Measurements from ENCODE around the gene DDX59. TPM values are rescaled to one million over a fixed set of nuclear protein-coding genes. Genes with fewer than 3 reads are reported as not detected.

The DDX59 gene
- total RNA-seq, 1 donor from 2014 or later = 18.3 TPM

- DNase-seq (ENCODE audit: low read depth) = no peak
Measured at GRCh38 chr1:200671235-200671786, 1.6 kb upstream of the DDX59 start.

- DNase-seq (ENCODE audit: low read depth) = peak; percentile 72
Measured at GRCh38 chr1:200670242-200671118, 773 bp upstream of the DDX59 start.

DNA sequence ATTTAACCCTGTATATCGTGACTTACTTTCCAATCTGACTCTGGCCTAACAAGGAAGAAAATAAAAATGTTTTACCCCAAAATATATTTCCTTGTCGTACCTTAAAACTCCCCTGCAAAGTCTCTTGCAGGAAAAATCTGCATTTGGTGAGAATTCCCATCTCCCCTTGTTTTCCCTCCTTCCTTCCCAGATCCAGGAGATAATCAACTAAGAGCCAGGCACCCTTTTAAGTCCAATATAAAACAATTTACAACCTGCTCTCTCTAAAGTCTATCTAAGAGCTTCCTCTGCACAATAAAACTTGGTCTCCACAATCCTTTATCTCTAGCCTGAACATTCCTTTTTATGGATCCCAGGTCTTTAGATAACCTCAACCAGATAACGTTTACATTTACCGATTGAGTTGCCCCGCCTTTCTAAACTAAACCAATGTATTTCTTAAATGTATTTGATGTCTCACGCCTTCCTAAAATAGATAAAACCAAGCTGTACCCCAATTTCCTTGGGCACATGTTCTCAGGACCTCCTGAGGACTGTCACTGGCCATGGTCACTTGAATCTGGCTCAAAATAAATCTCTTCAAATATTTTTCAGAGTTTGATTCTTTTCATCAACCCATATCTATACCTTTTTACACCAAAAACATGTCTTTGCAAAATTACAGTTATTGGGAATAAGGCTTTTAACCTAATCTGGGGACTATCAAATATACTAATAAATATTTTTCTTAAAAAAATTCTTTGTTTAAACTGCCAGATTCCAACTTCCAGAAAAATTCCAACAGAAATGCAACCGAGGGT, 993 bp downstream of the DDX59 start:
- DNase-seq (ENCODE audit: low read depth) = no peak

DNA sequence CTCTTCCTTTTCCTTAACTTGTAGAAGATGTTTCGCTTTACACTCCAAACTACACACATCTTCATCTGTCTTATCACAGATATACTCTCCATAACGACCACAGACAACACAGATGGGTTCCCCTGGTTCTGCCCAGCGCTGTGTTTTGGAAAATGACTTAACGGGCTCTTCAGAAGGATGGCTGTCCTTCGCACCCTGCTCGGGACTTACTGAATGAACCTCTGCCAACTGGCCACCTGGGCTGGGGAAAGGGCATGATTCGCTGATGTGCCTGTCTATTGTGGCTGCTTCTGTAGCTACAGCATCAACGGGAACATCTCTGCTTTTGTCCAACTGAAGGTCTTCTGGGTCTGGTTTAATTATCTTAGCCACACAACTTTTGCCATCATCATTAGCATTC, 3.4 kb downstream of the DDX59 start:
- DNase-seq (ENCODE audit: low read depth) = no peak

- DNase-seq (ENCODE audit: low read depth) = peak; percentile 61
Measured at GRCh38 chr1:200665861-200666260, 3.8 kb downstream of the DDX59 start.

DNA sequence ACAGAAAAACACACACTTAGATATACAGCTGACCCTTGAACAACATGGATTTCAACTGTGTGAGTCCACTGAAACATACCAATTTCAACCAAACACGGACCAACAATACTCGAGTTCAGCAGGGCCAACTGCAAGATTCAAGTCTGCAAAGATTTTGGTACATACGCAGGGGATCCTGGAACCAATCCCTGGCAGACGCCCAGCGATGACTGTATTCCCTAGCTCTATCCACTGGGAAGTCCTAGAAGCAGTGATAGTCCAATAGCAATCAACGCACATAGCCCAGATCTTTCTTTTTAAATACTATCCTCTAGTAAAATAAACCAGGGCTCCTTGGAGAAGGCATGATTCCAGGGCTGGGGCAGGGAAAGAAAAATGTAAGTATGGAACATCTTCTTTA, 9.0 kb downstream of the DDX59 start:
- no peak for DNase-seq (ENCODE audit: low read depth)

- no peak for DNase-seq (ENCODE audit: low read depth)
Measured at GRCh38 chr1:200659269-200659668, 10.4 kb downstream of the DDX59 start.

DNA sequence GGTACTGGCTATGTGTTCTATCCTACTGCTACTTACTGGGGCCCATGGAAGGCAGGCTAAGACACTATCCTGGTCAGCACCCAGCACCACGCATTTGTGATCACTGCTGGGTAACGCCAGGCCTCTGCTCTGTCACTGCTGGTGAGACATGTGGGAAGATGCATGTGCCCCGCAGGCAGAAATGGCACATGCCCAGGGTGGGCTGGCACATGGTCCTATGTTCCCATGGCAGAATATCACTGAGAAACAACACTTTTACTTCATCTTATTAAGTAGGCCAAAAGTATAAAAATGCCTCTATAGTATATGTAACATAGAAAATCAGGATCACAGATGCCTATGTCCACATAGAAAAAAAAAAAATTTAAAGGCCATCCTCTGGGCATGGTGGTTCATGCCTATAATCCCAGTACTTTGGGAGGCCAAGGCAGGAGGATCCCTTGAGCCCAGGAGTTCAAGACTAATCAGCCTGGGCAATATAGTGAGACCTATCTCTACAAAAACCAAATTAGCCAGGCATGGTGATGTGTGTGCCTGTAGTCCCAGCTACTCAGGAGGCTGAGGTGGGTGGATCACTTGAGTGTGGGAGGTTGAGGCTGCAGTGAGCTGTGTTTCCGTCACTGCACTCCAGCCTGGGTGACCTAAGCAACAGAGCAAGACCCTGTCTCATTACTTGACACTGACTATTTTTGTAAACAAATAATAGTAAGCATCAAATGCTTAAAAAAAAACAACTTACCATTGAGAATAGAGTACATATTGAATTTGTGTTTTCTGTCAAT, 11.5 kb downstream of the DDX59 start:
- DNase-seq (ENCODE audit: low read depth) = no peak

GRCh38 chr1:200654660-200655059, 15.0 kb downstream of the DDX59 start:
- no peak for DNase-seq (ENCODE audit: low read depth)

DNA sequence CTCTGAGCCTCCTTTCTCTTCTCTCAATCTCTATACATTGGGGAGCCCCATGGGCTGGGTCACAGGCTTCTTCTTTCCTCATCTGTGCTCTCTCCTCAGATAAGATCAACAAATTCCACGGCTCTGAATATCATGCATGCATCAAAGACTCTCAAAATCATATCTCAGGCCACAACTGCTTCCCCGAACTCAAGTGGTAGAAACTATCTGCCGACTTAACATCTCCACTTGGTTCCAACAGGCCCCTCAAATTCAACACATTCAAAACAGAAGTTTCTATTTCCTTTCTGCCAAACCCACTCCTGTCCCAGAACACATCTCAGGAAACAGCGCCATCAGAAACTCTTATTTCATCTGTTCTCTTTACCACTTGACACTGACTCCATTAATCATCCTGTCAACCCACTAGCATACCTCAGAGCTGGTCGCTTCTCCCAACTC, 16.7 kb downstream of the DDX59 start:
- DNase-seq (ENCODE audit: low read depth) = no peak

- no peak for DNase-seq (ENCODE audit: low read depth)
Measured at GRCh38 chr1:200652378-200652777, 17.3 kb downstream of the DDX59 start.

DNA sequence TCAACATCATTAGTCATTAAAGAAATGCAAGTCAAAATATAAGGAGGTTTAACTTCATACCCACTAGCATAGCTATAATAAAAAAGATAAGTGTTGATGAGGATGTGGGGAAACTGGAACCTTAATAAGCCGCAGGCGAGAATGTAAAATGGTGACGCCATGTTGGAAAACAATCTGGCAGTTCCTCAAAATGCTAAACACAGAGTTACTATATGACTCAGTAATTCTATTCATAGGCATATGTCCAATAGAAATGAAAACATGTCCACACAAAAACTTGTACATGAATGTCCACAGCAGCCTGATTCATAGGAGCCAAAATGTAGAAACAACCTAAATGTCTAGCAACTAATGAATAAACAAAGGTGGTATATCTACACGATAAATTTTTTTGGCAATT, 23.2 kb downstream of the DDX59 start:
- no peak for DNase-seq (ENCODE audit: low read depth)

- no peak for DNase-seq (ENCODE audit: low read depth)
Measured at GRCh38 chr1:200644021-200644420, 25.7 kb downstream of the DDX59 start.

DNA sequence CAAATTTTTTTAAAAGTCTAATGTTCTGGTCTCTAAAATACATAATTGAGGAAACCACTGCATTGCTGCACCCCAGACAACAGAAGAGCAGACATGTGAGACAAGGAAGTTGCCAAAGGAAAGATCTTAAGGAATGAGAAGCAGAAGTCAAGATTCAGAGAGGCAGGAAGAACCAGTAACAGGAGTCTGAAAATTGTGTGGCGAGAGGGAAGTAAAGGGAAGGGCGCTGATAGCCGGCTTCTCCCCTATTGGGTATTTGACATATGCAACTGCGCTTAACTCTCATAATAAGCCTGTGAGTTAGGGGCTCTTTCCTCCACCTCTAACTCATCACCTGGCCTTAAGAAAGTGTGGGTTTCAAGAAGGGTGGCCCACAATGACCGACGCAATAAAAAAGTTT, 27.2 kb downstream of the DDX59 start:
- no peak for DNase-seq (ENCODE audit: low read depth)

DNA sequence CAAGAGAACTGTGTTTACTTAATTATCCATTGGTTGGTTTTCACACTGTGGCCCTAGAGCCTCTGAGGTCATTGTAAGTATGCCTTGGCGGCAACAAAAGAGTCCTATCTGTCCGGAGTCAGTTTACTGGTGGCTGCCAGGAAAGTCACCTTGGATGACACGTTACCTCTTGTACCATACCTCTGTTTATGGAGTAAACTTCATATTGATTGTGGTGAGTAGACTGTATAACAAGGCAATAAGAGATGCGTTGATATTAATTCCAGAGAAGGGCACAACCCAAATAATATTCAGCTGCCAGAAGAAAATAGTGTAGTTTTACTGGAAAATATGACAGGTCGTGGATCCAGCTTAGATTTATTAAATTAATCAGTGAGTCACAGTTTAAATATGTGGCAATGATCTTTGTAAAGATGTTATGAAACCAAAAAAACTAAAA, 28.7 kb downstream of the DDX59 start:
- DNase-seq (ENCODE audit: low read depth) = no peak

GRCh38 chr1:200640373-200640962, 29.2 kb downstream of the DDX59 start:
- DNase-seq (ENCODE audit: low read depth) = no peak

DNA sequence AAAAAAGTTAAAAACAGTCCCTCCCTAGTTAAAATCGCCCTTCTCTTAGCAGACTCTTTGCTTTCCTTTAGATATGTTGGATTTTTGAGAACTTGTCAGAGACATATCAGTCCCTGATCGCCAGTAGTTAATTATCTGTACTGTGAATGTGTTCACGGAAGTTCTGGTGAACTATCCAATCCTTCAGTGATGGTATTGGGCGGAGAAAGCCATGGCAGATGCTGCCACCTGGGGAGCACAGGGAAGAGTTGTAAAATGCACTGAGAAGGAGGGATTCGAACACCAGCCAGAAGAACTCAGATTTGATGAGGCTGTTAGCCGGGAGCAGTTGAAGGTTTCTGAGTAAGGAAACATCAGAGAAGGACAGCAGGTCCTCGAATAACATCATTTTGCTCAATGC, 31.6 kb downstream of the DDX59 start:
- DNase-seq (ENCODE audit: low read depth) = no peak

DNA sequence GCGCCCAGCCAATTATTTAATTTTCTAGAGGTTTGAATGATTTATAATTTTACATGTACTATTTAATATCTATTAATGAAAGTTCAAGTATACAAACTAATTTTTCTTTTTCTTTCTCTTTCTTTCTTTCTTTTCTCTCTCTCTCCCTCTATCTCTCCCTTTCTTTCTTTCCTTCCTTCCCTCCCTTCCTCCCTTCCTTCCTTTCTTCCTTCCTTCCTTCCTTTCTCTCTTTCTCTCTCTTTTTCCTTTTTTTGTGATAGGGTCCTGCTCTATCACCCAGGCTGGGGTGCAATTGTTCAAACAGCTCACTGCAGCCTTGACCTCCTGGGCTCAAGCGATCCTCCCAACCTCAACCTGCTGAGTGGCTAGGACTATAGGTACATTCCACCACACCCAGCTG, 33.0 kb downstream of the DDX59 start:
- DNase-seq (ENCODE audit: low read depth) = no peak

DNA sequence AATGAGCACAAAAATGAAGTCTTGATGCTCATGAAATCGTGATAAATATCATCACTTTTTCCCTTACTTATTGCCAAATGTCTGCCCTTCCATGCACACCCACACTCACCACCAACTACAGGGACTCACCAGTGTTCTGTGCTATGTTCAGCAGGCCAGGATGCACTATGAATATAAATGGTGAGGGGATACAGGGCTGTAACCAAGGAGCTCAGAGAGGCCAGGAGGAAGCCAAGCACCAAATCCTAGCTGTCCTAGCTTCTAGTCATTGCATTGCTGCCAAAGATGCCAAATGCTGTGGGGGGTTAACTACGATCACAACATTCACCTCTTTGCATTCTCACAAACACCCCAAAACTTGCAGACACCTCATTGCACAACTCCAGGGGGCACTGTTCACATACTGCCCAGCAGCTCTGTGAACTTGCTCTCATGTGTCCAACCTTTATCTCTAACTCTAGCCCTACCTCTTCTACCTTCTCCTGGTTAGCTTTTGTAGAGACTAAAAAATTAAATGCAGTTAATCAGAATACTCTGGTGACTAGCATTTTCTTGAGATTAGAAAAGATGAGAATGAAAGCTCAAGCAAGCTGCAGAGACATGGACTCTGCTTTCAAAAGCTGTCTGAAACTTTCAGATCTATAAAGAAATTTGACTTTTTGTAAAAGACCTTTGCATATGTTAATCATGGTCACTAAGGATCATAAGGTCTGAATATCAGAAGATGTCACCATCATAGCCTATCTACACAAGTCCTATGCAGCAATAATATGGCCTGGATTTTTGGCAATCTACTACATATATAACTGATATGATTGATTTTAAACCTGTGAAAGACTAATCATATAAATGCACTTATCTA, 35.2 kb downstream of the DDX59 start:
- no peak for DNase-seq (ENCODE audit: low read depth)

GRCh38 chr1:200631375-200631774, 38.3 kb downstream of the DDX59 start:
- DNase-seq (ENCODE audit: low read depth) = no peak

Measured in myocyte (in vitro differentiated cells).